IPS DF 6.9 (cell line): ENCODE measurements around the gene FOXA2.

Source experiments
- DNase-seq: peaks from one replicate; pipeline ENCODE4 v3.0.0-alpha.2; 2013; ENCODE audit warnings: low read depth, low spot score
- H3K27ac ChIP-seq: one replicate; pipeline ENCODE4 v1.5.1; 2013; ENCODE audit warnings: low read length, control low read depth
- H3K27me3 ChIP-seq: 2 replicates; pipeline ENCODE4 v1.6.1; 2013; ENCODE audit warnings: mild to moderate bottlenecking, low read length; ENCODE audit not compliant: control insufficient read depth, insufficient read depth
- H3K36me3 ChIP-seq: 2 replicates; pipeline ENCODE4 v1.6.1; 2013; ENCODE audit warnings: low read length; ENCODE audit not compliant: control insufficient read depth, insufficient read depth
- H3K4me1 ChIP-seq: 2 replicates; pipeline ENCODE4 v1.6.1; 2013; ENCODE audit warnings: low read length; ENCODE audit not compliant: control insufficient read depth, insufficient read depth
- H3K4me3 ChIP-seq: 2 replicates; pipeline ENCODE4 v1.5.1; 2013; ENCODE audit warnings: mild to moderate bottlenecking, low read length
- H3K9me3 ChIP-seq: 2 replicates; pipeline ENCODE4 v1.6.1; 2013; ENCODE audit warnings: low read length, inconsistent platforms; ENCODE audit not compliant: control insufficient read depth, insufficient read depth
- WGBS: extraction: QIAGEN DNeasy Blood & Tissue Kit; methylation state at CpG from one replicate; pipeline ENCODE4 v1.1.7; 2013; ENCODE audit warnings: mixed read lengths, missing lambda C conversion rate; ENCODE audit not compliant: insufficient read length, insufficient coverage; 5-methylcytosine and 5-hydroxymethylcytosine counted together

Gene FOXA2

DNA sequence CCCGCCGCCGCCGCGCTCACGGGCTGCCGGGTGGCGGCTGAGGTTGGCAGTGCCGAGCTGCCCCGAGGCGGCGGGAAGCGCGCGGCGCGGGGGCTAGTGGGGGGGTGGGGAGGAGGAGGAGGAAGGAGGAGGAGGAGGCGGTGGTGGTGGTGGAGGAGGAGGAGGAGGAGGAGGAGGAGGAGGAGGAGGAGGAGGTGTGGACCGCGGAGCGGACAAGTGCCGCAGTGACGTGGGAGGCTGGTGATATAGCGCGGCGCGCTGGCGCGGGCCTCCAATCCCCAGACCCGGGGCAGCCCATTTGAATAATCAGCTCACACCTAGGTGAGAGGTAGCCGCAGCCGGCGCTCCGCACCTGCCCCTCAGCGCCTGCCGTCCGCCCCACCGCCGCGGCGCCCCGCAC, at the start of gene FOXA2:
Gene FOXA2, minus strand, starts transcription at position 51 of the 400 bp plus-strand sequence. CDS start 294 bp downstream, outside the sequence.
- no peak within 1 kb of the TSS for H3K27ac ChIP-seq
- WGBS = no CpG with 5 or more reads among the region's 42 CpGs
- H3K27me3 ChIP-seq = peaks cover 80% of the 10 kb centered on the region
- peak within 1 kb of the TSS; percentile 13; the same call in 1 of the 2 replicates for H3K4me3 ChIP-seq
- H3K36me3 ChIP-seq = no peaks in the 10 kb centered on the region
- H3K9me3 ChIP-seq = no peaks in the 10 kb centered on the region
- peaks cover 12% of the 10 kb centered on the region for H3K4me1 ChIP-seq
- no peak for DNase-seq

DNA sequence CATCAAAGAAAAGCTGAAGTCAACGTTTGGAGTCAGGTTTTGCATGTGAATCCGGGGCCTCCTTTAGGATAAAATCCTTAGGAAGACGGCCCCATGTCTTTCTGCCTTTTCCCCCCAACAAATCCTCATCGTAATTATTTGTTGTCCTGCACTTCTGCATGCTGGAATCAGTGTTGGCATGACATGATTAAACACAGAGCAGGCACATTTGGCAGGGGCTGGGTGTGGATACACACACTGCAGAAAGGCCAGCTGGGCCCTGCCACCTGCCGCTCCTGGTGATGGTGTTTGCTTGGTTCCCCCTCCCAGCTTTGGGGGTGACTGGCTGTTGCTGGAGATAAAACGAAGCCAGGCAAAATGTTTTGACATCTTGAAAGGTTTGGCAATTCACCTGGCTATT, 46.3 kb upstream of the FOXA2 start:
- no peak overlapping the region for H3K27ac ChIP-seq
- no peak overlapping the region for H3K4me3 ChIP-seq
- no peaks in the 10 kb centered on the region for H3K36me3 ChIP-seq
- no peaks in the 10 kb centered on the region for H3K9me3 ChIP-seq
- WGBS = no CpG with 5 or more reads among the region's 6 CpGs
- H3K4me1 ChIP-seq = peaks cover 2% of the 10 kb centered on the region; the same call in 1 of the 2 replicates
- no peaks in the 10 kb centered on the region for H3K27me3 ChIP-seq
- no peak for DNase-seq

DNA sequence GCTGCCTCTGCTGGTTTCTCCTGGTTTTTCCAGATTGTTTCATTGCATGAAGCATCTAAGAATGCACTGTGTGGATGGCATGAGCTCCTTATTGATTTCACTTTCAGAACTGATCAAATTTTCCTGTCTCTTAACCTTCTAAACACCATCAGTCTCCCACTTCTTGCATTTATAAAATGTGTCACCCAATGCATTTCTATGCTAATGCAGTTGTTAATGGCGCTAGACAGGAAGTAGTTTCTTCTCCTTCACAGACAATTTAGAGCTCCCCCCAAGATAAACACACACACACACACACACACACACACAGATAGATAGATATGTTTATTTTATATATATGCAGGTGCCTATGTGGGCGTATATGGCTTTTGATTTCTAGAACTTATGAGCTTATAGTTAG, 45.6 kb upstream of the FOXA2 start:
- Histone ChIP-seq H3K9me3 (no peaks in the 10 kb centered on the region), H3K4me1 (peaks cover 2% of the 10 kb centered on the region; the same call in 1 of the 2 replicates), H3K4me3 (no peak overlapping the region), H3K36me3 (no peaks in the 10 kb centered on the region), H3K27me3 (no peaks in the 10 kb centered on the region), H3K27ac (no peak overlapping the region)
- WGBS = no CpG with 5 or more reads among the region's 2 CpGs
- no peak for DNase-seq

DNA sequence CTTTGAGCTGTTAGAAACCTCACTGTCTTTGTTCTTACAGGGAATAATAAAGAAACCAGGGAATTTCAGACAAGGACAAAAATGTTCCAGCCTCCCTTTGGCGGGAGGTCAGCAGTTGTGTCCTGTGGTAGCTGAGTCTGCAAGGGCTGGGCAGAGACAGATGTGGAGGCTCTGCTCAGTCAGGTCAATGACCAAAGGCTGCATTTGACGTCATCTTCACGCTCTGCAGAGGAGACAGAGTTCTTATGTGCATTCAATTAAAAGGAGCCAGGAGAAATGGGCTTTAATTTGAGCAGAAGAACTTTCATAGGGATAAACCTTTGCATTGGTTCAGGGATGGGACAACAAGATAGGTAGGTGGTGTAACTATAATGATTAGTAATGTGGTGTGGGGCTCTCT, 45.1 kb upstream of the FOXA2 start:
- DNase-seq = no peak
- H3K4me1 ChIP-seq = peaks cover 2% of the 10 kb centered on the region; the same call in 1 of the 2 replicates
- H3K27me3 ChIP-seq = no peaks in the 10 kb centered on the region
- H3K9me3 ChIP-seq = no peaks in the 10 kb centered on the region
- no peak overlapping the region for H3K4me3 ChIP-seq
- no peak overlapping the region for H3K27ac ChIP-seq
- WGBS = no CpG with 5 or more reads among the region's 3 CpGs
- H3K36me3 ChIP-seq = no peaks in the 10 kb centered on the region

DNA sequence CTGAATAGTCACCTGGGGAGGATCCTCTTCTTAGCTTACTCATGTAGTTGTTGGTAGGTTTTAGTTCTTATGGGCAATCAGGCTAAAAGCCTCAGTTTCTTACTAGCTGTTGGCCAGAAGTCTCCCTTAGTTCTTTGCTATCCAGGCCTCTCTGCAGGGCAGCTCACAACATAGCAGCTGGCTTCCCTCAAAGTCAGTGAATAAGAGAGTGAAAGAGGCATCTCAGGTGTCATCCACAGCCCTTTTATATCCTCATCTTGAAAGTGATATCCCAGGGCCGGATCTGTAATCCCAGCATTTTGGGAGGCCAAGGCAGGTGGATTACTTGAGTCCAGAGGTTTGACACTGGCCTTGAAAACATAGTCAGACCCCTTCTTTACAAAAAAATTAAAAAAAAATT, 42.1 kb upstream of the FOXA2 start:
- WGBS = no CpG with 5 or more reads among the region's 1 CpG
- DNase-seq = no peak
- H3K4me3 ChIP-seq = no peak overlapping the region
- no peaks in the 10 kb centered on the region; the same call in 1 of the 2 replicates for H3K27me3 ChIP-seq
- H3K4me1 ChIP-seq = peaks cover 2% of the 10 kb centered on the region; the same call in 1 of the 2 replicates
- H3K36me3 ChIP-seq = no peaks in the 10 kb centered on the region
- H3K27ac ChIP-seq = no peak overlapping the region
- no peaks in the 10 kb centered on the region for H3K9me3 ChIP-seq

DNA sequence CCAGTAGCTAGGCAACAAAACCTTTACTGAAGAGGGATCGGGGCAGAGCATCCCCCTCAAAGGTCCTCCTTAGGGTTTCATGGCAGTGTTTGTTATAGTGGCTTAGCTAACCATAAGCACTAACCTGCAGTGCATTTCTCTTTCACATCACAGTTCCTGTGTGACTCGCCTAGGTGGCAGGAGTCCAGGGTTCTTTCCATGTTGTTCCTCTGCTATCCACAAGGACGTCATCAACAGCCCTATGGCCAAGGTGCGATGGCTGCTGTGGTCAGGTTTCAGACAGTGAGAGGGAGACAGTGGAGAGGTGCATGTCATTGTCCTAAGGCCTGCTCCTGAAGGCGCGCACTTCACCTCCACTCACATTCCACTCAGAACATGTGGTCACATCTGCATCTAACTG, 38.8 kb upstream of the FOXA2 start:
- H3K4me1 ChIP-seq = 0 out of 2 replicates have a peak, but pooled peaks cover 2% of the 10 kb centered on the region
- WGBS = no CpG with 5 or more reads among the region's 6 CpGs
- DNase-seq = no peak
- H3K27ac ChIP-seq = no peak overlapping the region
- H3K27me3 ChIP-seq = no peaks in the 10 kb centered on the region; the same call in none of the 2 replicates
- no peaks in the 10 kb centered on the region for H3K9me3 ChIP-seq
- H3K36me3 ChIP-seq = no peaks in the 10 kb centered on the region
- H3K4me3 ChIP-seq = no peak overlapping the region

DNA sequence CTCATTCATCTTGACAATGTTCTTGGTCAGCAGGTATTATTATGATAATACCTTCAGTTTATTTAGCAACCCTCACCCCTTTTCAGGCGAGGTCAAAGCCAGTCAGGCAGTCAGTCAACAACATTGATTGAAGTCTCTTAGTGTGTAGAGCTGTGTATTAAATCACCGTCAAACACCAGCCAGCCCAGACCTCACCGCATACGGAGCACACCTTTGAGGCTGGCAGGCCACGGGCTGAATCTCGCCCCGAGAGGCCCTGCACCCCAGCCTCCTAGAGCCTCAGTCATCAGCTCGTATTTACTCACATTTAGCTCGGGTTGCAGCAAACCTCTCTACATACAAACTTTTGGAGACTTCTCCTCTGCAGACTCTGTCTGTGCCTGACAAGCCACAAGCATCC, 36.0 kb upstream of the FOXA2 start:
- Histone ChIP-seq H3K4me3 (no peak overlapping the region), H3K36me3 (no peaks in the 10 kb centered on the region), H3K9me3 (no peaks in the 10 kb centered on the region), H3K27me3 (no peaks in the 10 kb centered on the region; the same call in none of the 2 replicates), H3K27ac (no peak overlapping the region), H3K4me1 (0 out of 2 replicates have a peak, but pooled peaks cover 2% of the 10 kb centered on the region)
- DNase-seq = no peak
- no CpG with 5 or more reads among the region's 9 CpGs for WGBS

DNA sequence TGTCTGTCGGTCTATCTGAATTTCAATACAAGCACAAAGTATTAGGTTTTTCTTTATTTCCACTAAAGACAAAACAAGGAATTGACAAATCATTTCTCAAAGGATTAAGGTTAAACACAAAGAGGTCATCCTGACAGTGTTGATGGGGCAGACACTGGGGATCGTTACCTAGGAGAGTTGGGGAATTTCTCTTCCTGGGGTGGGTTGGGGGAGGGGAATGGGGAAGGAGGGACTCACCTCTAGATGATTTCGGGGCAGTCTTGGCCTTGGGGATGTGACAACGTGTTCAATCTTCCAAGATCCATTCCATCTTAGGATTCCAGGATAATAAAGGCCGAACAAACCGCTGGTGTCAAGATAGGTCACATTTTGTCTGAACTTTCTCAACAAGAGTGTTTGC, 35.4 kb upstream of the FOXA2 start:
- no peaks in the 10 kb centered on the region for H3K9me3 ChIP-seq
- WGBS = no CpG with 5 or more reads among the region's 6 CpGs
- 0 out of 2 replicates have a peak, but pooled peaks cover 2% of the 10 kb centered on the region for H3K4me1 ChIP-seq
- DNase-seq = no peak
- H3K4me3 ChIP-seq = no peak overlapping the region
- no peaks in the 10 kb centered on the region; the same call in none of the 2 replicates for H3K27me3 ChIP-seq
- H3K27ac ChIP-seq = no peak overlapping the region
- no peaks in the 10 kb centered on the region for H3K36me3 ChIP-seq

DNA sequence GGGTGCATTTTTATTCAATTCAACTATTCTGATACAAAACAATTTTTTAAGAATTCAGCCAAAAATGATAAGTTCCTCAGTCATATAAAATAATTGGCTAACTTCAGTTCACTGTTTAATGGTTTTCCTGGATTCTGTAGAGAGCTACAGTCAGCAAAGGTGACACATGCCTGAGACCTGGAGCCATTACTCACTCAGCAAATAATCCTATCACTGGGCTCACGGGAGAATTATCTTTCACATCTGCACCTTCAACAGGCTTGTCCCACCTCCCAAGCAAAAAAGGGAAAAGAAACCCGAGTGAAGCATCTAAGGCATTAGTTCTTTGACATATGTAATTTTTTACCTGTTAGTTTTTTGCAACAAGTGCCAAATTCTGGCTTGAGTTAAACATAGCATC, 34.9 kb upstream of the FOXA2 start:
- no peaks in the 10 kb centered on the region for H3K9me3 ChIP-seq
- WGBS = no CpG with 5 or more reads among the region's 2 CpGs
- no peaks in the 10 kb centered on the region for H3K36me3 ChIP-seq
- no peak for DNase-seq
- 0 out of 2 replicates have a peak, but pooled peaks cover 2% of the 10 kb centered on the region for H3K4me1 ChIP-seq
- H3K27ac ChIP-seq = no peak overlapping the region
- H3K4me3 ChIP-seq = no peak overlapping the region
- H3K27me3 ChIP-seq = no peaks in the 10 kb centered on the region; the same call in none of the 2 replicates

DNA sequence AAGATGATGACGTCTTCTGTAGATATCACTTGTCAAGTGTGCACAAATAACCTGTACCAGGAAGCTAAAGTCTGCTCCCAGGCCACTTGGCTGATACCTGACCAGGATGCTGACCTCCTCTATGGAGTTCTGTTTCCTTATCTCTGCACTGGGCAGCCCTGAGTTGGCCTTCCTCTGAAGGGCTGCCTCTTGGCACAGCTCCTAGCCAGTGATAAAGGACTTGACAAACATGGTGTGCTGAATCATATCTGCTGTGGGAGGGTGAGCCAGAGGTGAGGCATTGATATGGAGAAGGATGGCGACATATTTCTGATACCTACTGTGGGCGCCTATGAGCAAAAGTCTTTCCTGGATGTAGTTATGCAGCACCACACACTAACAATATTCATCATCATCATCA, 32.8 kb upstream of the FOXA2 start:
- Histone ChIP-seq H3K4me3 (no peak overlapping the region), H3K27me3 (no peaks in the 10 kb centered on the region; the same call in none of the 2 replicates), H3K36me3 (no peaks in the 10 kb centered on the region), H3K9me3 (no peaks in the 10 kb centered on the region), H3K4me1 (0 out of 2 replicates have a peak, but pooled peaks cover 2% of the 10 kb centered on the region), H3K27ac (no peak overlapping the region)
- no peak for DNase-seq
- no CpG with 5 or more reads among the region's 3 CpGs for WGBS

DNA sequence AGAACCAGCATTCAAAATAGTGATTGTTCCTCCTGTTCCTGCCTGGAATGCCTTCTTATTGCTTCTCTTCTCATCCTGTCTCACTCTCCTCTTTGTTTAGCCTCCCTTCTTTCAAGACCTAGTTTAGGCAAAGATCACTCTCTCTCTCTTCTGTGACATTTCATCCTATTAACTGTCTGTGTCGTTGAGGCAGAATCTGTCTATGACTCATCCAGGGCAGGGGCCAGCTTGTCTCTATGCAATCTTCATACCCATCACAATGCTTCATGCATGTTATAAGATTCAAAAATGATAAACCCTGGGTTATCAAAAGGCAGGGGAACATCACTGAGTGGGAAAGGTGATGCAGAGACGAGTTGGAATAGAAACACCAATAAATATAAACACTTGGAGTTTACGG, 32.2 kb upstream of the FOXA2 start:
- 0 out of 2 replicates have a peak, but pooled peaks cover 2% of the 10 kb centered on the region for H3K4me1 ChIP-seq
- H3K9me3 ChIP-seq = no peaks in the 10 kb centered on the region
- no CpG with 5 or more reads among the region's 3 CpGs for WGBS
- DNase-seq = no peak
- no peak overlapping the region for H3K27ac ChIP-seq
- no peaks in the 10 kb centered on the region for H3K36me3 ChIP-seq
- no peak overlapping the region for H3K4me3 ChIP-seq
- no peaks in the 10 kb centered on the region; the same call in 1 of the 2 replicates for H3K27me3 ChIP-seq
